GM19023 (cell line): Measurements from ENCODE around the gene NIPAL1.
A peak's percentile ranks its signal among the peaks of the same experiment; 100 is the strongest.

Source experiments
- ATAC-seq: cut with Tn5 transposase; IDR thresholded peaks from one replicate; pipeline ENCODE4 v1.9.1; 2021; ENCODE audit warnings: mild to moderate bottlenecking, moderate library complexity; ENCODE audit not compliant: unreplicated experiment

NIPAL1 gene

DNA sequence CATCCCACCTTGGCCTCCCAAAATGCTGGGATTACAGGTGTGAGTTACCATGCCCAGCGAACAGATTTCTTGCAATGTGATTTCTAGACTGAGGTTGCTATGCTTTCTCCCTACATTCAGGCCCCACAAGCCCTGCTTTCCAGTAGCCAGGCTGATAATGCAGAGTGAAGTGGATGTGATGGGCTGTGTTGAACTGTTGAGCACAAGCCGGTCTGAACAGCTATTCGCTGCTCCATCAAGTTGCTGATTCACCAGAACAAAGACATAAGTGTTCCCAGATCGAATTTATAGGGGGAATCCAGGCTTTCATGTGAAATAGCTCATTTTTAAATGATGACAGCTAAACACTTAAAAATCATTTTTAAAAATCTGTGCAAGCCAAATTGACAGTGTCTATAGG, 8.0 kb downstream of the NIPAL1 start:
- ATAC-seq, result no peak

GRCh38 chr4:48025005-48025404, 8.4 kb downstream of the NIPAL1 start:
- no peak for ATAC-seq

DNA sequence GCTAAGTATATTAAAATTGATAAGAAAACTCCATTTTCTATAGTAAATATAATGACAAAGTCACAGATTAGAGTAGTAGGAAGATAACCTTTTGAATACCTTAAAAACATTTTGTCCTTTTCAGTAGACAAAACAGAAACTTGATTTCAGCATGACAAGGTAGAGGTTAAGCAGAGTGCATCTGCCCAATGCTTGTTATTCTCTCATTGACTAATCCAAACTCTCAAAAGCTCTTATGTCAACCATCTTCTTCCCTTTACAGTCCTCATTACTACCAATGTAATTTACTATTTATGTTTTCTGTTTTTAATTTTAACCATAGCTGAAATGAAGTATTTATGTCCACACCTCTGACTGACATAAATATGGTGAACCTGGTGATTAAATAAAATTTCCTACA, 11.1 kb downstream of the NIPAL1 start:
- peak; percentile 73 for ATAC-seq

DNA sequence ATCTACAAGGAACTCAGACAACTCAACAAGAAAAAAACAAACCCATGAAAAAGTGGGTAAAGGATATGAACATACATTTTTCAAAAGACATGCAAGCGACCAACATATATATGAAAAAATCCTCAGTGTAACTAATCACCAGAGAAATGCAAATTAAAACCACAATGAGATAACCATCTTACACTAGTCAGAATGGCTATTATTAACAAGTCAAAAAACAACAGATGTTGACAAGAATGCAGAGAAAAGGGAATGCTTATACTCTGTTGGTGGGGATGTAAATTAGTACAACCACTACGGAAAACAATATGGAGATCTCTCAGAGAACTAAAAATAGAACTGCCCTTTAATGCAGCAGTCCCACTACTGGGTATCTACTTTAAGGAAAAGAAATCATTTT, 12.1 kb downstream of the NIPAL1 start:
- peak; percentile 58 for ATAC-seq

- ATAC-seq, result no peak
Observed at GRCh38 chr4:48030470-48030869, 13.9 kb downstream of the NIPAL1 start.

DNA sequence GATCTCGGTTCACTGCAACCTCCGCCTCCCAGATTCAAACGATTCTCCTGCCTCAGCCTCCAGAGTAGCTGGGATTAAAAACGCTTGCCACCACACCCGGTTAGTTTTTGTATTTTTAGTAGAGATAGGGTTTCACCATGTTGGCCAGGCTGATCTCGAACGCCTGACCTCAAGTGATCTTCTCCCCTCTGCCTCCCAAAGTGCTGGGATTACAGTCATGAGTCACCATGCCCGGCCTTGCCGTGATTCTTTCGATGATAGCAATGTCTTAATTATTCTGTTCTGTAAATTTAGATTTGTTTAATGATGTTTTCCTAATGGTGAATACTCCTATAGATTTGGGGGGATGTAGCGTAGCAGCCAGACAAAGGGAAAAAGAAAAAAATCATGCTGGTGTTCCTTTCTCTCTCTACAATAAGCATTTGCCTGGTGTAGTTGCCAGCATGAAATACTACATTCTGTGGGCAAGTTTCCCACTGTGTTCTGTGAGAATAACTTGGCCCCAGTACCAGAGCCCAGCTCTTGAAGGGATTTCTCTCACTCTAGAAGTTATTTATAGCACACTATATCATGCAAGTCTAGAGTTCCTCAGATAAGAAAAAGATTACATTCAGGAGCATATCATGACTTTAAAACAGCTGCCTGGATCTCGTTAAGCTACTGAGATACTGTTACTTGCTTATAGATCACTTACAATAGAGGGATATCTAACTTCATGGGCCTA, 15.4 kb downstream of the NIPAL1 start:
- no peak for ATAC-seq

DNA sequence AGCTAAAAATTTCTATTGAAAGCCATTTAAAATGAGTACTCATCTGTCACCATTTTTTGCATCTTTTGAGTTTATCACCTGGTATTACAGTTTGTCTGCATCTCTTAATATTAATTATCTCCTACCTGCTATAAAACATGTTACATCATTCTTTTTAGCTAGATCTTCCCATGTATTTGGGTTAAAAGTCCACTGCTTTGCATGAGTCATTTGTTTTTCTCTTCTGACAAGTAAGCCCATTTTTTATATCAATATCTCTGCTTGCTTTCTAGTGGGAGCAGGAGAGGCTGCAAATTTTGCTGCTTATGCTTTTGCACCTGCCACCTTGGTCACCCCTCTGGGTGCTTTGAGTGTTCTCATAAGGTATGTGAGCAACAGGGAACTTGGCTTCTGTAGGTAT, 16.1 kb downstream of the NIPAL1 start:
- no peak for ATAC-seq

- no peak for ATAC-seq
Observed at GRCh38 chr4:48033412-48033811, 16.8 kb downstream of the NIPAL1 start.

DNA sequence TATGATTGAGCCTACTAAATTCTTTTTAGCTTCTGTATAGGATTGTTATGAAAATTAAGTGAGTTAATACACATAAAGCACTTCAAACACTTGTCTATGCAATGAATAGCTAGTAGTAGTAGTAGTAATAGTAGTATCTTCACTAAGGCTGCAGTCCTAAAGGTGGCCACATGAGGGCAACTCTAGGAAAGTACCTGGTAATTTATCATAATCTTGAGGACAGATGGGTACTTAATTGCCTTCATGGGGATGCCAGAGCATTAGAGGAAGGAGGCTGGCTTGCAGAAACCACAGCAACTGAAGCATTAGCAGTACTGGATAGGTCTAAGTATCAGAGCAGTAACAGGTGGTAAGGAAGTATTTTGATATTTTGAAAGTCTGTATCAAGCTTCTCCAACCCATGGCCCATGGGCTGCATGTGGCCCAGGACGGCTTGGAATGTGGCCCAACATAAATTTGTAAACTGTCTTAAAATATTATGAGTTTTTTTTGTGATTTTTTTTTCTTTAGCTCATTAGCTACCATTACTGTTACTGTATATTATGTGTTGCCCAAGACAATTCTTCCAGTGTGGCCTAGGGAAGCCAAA, 17.3 kb downstream of the NIPAL1 start:
- ATAC-seq, result no peak

DNA sequence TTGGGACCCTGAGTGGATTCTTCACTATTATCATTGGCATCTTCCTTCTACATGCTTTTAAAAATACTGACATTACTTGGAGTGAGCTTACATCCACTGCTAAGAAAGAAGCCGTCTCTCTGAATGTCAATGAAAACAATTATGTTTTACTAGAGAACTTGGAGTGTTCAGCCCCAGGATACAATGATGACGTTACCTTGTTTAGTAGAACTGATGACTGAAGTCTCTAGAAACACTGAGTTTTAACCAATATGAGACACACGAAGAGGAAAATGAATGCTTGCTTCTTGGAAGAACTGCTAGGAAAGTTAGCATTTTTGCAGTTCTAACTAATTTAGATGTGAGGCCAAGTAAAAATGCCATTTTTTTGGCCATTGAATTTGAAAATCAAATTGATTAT, 19.4 kb downstream of the NIPAL1 start:
- no peak for ATAC-seq

DNA sequence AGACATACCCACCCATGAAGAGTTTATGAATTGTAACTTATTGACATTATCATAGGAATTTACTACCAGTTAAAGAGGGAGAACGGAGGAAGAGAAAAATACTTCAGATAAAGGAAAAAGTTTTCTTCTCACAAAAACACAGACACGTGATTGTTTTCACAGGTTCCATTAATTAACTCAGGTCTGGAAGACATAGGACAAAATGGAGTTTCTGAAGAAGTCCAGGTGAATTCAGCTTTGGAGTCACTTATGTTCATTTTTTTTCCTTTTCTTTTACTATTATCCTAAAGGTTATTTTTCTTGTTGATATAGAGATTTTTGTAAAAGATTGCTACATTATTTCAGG, 20.5 kb downstream of the NIPAL1 start:
- ATAC-seq, result no peak

GRCh38 chr4:48038666-48039065, 22.1 kb downstream of the NIPAL1 start:
- ATAC-seq, result no peak

GRCh38 chr4:48039561-48039960, 23.0 kb downstream of the NIPAL1 start:
- ATAC-seq, result no peak

DNA sequence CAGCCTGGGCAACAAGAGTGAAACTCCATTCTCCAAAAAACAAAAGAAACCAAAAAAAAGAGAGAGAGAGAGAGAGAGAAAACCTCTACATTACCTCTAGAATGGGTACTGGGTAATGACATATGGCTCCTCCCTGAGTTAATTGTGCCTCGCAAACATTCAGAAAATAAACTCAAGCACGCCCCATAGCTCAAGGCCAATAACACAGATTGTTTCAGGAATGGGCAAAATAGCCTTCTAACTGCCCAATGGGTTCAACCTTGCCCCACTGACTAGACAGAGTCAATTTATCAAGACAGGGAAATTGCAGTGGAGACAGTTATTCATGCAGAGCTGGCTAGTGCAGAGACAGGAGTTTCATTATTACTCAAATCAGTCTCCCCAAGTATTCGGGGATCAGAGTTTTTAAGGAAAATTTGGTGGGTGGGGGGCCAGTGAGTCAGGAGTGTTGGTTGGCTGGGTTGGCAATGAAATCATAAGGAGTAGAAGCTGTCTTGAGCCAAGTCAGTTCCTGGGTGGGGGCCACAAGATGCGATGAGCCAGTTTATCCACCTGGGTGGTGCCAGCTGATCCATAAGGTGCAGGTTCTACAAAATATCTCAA, 25.1 kb downstream of the NIPAL1 start:
- no peak for ATAC-seq

DNA sequence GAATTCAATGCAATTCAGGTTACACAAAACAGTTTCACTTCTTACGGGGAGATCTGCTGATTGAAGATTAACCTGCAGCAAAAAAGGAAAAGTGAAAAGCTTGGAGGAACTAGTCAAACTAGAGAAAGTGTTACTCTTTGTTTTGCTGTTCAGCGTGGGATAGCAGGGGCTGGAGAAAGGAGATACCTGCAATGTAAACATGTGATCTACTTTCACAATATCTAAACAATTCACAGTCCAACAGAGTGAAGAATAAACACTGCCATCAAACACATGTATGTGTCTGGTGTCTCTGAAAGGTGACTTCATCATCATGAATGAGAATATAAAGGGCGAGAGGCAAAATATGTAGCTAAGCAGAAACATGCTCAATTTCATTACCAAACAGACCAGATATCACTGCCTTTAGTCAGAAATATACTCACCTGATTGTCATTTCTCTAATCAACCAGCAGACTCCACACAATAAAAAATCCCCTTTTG, 26.4 kb downstream of the NIPAL1 start:
- no peak for ATAC-seq

DNA sequence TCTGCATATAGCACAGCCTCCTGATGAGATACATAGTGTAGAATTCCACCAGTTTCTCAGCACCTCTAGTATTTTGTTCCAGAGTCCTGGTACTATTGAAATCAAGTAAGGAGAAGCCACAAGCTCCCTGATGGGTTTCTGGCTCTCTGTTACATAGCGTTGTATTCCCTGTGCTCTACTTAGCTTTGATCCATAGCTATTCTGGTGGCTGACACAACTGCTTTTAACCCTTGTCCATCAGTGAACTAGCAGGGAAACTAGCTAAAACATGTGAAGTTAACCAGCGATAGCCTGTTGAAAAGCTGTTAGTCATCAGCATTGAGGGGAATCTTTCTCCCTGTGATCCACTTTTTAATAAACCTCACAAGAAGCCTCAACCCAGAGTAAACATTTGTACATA, 26.9 kb downstream of the NIPAL1 start:
- no peak for ATAC-seq

DNA sequence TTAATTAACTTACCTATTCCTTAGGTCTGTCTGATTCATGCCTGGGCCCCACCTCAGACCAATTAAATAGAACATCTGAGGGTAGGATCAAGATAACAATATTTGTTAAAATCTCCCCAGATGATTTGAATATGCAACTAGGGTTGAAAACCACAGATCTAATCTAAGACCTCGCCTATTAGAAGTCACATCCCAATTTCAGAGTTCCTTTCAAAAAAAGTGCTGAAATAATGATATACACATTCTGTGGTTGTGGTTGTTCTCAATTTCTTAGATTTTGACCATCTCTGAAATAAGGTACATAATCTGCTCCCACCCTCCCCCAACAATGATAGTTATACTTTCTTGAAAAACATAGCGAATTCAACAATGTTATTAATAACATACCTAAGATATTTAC, 27.7 kb downstream of the NIPAL1 start:
- no peak for ATAC-seq

DNA sequence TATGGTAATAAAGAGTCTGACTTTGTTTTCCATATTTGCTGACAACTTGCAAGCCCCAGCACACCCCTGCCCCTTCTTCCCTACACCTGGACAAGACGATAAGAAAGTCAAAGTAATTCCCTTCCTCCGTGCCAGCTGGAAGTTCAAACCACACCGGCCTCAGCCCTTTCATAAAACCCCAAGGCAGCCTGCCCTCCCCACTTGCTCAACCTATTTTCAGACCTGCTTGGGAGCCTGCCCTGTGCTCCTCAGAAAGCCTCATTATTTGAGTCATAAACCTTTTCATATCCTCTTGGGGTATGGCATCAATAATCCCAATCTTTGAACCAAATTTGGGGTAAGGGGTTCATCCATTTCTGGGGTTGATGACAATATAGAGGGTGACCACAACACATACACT, 29.5 kb downstream of the NIPAL1 start:
- no peak for ATAC-seq

GRCh38 chr4:48047421-48047844, 30.9 kb downstream of the NIPAL1 start:
- ATAC-seq, result peak; percentile 98

- no peak for ATAC-seq
Observed at GRCh38 chr4:48047896-48048295, 31.3 kb downstream of the NIPAL1 start.

DNA sequence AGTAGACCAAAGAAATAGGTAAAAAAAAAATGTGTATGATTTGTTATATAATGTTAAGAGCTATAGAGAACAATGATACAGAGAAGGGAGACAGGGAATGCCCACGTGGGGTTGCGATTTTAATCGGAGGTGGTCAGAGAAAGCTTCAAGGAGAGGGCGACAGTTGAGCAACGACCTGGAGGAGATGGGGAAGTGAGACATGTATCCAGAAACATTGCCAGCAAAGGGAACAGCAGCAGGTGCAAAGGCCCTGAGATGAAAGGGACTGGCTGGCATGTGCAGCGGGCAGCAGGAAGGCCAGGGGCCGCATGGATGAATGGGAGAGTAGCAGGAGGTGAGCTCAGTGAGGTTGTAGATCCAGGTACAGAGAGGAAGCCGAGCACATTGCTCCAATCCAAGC, 32.9 kb downstream of the NIPAL1 start:
- ATAC-seq, result no peak

- no peak for ATAC-seq
Observed at GRCh38 chr4:48051078-48051477, 34.5 kb downstream of the NIPAL1 start.
